Smooth muscle cell of bladder (primary cell): ENCODE measurements around the gene GOLGA8R. TPM values are rescaled to one million over a fixed set of nuclear protein-coding genes. Genes with fewer than 3 reads are reported as not detected.

Experiments
- total RNA-seq: library from RNA; depleted of rRNA; stranded (reverse); fragments of >200 nt; gene quantifications from 2 replicates; pipeline ENCODE4 v1.2.3, GENCODE V29; 2014

The GOLGA8R gene
- total RNA-seq: 2.1 and 3.1 TPM in 2 replicates

GRCh38 chr15:30414160-30414559, at the start of gene GOLGA8R:
Gene GOLGA8R (minus strand): TSS chr15:30414260. CDS start chr15:30414162, 98 bp downstream.

GRCh38 chr15:30392766-30393663, 21.0 kb downstream of the GOLGA8R start, which contains the start of gene CHRFAM7A:
Gene CHRFAM7A (minus strand): TSS chr15:30393540. CDS start chr15:30383351, 10,189 bp downstream.

Other genes with a start within 250 kb of the GOLGA8R start
- gene CHRFAM7A, start 20.7 kb downstream of the GOLGA8R start, total RNA-seq: 0.14 TPM in 1 of 2 replicates, not detected in the other
- gene GOLGA8Q, start 137.8 kb upstream of the GOLGA8R start, total RNA-seq: 1.3 and 3.6 TPM in 2 replicates
- gene GOLGA8H, start 189.8 kb upstream of the GOLGA8R start, total RNA-seq: under 0.01 and 0.14 TPM in 2 replicates